ENCODE measurements around the gene IFT20. TPM values are rescaled to one million over a fixed set of nuclear protein-coding genes. Genes with fewer than 3 reads are reported as not detected.
A peak's percentile ranks its signal among the peaks of the same experiment; 100 is the strongest.

The IFT20 gene
- total RNA-seq, 4 donors from 2014 or later = 22.6 to 40.8 (median 26.7) TPM

DNA sequence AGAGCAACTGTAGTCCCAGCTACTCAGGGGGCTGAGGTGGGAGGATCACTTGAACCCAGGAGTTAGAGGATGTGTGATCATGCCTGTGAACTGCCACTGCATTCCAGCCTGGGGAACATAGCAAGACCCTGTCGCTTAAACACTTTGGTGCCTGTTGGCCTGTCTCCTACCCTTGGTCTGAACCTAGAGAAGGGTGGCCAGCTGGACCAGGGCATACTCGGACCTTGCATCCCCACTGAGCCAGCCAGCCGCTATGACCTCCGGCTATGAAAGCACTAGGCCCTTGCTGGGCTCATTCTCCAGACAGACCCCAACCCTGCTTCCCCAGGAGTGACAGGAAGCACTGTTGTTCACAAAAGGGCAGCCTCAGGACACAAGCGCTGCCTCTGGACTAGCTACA is 4.6 kb downstream of the IFT20 start:
- DNase-seq (ENCODE audit: low spot score in 2 of 2) = peak in 1 of 2 donors; percentile 66
- 84 to 93% methylated on average over 5 of the region's 5 CpGs for WGBS, 2 donors
- no peak for TF ChIP-seq CTCF (IDR thresholded peaks at IDR 0.05)
- no peak for TF ChIP-seq POLR2A (IDR thresholded peaks at IDR 0.05)
- H3K4me3 ChIP-seq (ENCODE audit: low read depth, poor library complexity, severe bottlenecking) = no peak overlapping the region
- intact Hi-C loops (cut with DNase I; ENCODE audit: low total_unique reads) = no loop called here

GRCh38 chr17:28328325-28328724 is 6.9 kb downstream of the IFT20 start:
- no peak overlapping the region for H3K4me3 ChIP-seq (ENCODE audit: low read depth, poor library complexity, severe bottlenecking)
- no peak for TF ChIP-seq POLR2A (IDR thresholded peaks at IDR 0.05)
- no peak for TF ChIP-seq CTCF (IDR thresholded peaks at IDR 0.05)
- 81 to 86% methylated on average over 4 of the region's 4 CpGs for WGBS, 2 donors
- DNase-seq (ENCODE audit: low spot score in 2 of 2) = peak in 1 of 2 donors; percentile 10
- intact Hi-C loops (cut with DNase I; ENCODE audit: low total_unique reads) = no loop called here

DNA sequence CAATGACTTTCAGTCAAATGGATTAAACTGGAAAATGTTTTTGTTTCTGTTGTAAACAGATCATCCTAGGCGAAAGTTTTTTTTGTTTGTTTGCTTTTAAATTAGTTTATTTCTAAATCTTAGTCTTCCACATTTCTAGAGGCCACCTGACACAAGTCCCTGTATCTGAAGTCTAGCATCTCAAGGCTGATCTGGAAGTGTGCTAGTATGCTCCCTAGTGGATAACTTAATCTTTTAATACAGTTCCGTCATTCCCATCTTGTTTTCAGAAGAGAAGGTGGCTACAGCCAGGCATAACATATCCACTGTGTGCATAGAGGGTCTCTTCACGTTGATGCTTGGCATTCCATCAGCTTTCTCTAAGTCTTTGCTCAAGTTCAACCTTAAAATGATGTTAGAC is 7.6 kb downstream of the IFT20 start:
- H3K4me3 ChIP-seq (ENCODE audit: low read depth, poor library complexity, severe bottlenecking) = no peak overlapping the region
- no peak for TF ChIP-seq POLR2A (IDR thresholded peaks at IDR 0.05)
- DNase-seq (ENCODE audit: low spot score in 2 of 2) = no peak
- intact Hi-C loops (cut with DNase I; ENCODE audit: low total_unique reads) = no loop called here
- 66 to 69% methylated on average over 3 of the region's 3 CpGs for WGBS, 2 donors

- 92% methylated on average over 9 of the region's 9 CpGs for WGBS, 2 donors
- no peak for TF ChIP-seq CTCF (IDR thresholded peaks at IDR 0.05)
- TF ChIP-seq POLR2A (IDR thresholded peaks at IDR 0.05) = no peak
- peak; percentile 11 to 26 for DNase-seq (ENCODE audit: low spot score in 2 of 2)
- intact Hi-C loops (cut with DNase I; ENCODE audit: low total_unique reads) = no loop called here
- no peak overlapping the region for H3K4me3 ChIP-seq (ENCODE audit: low read depth, poor library complexity, severe bottlenecking)
Observed at GRCh38 chr17:28327031-28327607, 8.2 kb downstream of the IFT20 start.

- intact Hi-C loops (cut with DNase I; ENCODE audit: low total_unique reads) = no loop called here
- TF ChIP-seq CTCF (IDR thresholded peaks at IDR 0.05) (no peak), POLR2A (IDR thresholded peaks at IDR 0.05) (no peak)
- WGBS, 2 donors = 53 to 57% methylated on average over 7 of the region's 7 CpGs
Observed at GRCh38 chr17:28326114-28326513, 9.2 kb downstream of the IFT20 start.

DNA sequence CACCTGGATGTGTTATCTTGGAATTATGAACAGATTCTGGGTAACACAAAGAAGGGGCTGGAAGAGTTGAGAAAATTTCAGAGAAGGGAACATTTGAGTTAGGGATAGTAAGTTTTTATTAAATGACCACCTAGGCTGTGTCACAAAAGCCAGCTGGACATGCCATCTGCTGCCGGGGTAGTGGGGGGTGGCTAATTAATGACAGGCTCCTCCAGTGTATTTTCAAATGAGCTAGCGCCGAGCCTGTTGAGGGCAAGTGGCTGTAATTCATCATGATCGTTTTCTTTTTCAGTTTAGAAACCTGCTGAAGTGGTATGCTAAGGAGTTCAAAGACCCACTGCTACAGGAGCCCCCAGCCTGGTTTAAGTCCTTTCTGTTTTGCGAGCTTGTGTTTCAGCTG is 10.1 kb downstream of the IFT20 start:
- 69 to 75% methylated on average over 5 of the region's 5 CpGs for WGBS, 2 donors
- DNase-seq (ENCODE audit: low spot score in 2 of 2) = peak in 1 of 2 donors; percentile 45
- intact Hi-C loops (cut with DNase I; ENCODE audit: low total_unique reads) = no loop called here
- TF ChIP-seq CTCF (IDR thresholded peaks at IDR 0.05) (no peak), POLR2A (IDR thresholded peaks at IDR 0.05) (no peak)
- H3K4me3 ChIP-seq (ENCODE audit: low read depth, poor library complexity, severe bottlenecking) = no peak overlapping the region

More at GRCh38 chr17:28326114-28326513, 9.2 kb downstream of the IFT20 start:
- H3K4me3 ChIP-seq (ENCODE audit: low read depth, poor library complexity, severe bottlenecking) = no peak overlapping the region
- DNase-seq (ENCODE audit: low spot score in 2 of 2) = peak; percentile 13 to 61

All from lower leg skin (tissue), 4 donors.